Osteocyte (in vitro differentiated cells): Measurements from ENCODE around the gene BICD1. TPM values are rescaled to one million over a fixed set of nuclear protein-coding genes. Genes with fewer than 3 reads are reported as not detected.

ENCODE experiments used
- DNase-seq: peaks from one replicate; pipeline ENCODE4 v3.0.0; 2021; ENCODE audit warnings: mixed read lengths; ENCODE audit not compliant: unreplicated experiment; ENCODE audit errors: extremely low spot score
- H3K27ac Mint-ChIP-seq: one replicate; pipeline ENCODE4 v1.8.0; 2021; ENCODE audit warnings: mild to moderate bottlenecking, mixed read lengths; ENCODE audit not compliant: unreplicated experiment
- H3K27me3 Mint-ChIP-seq: one replicate; pipeline ENCODE4 v1.8.0; 2021; ENCODE audit warnings: mixed read lengths; ENCODE audit not compliant: unreplicated experiment
- H3K36me3 Mint-ChIP-seq: one replicate; pipeline ENCODE4 v1.8.0; 2021; ENCODE audit warnings: mixed read lengths; ENCODE audit not compliant: unreplicated experiment
- H3K4me1 Mint-ChIP-seq: one replicate; pipeline ENCODE4 v1.8.0; 2021; ENCODE audit warnings: mixed read lengths; ENCODE audit not compliant: unreplicated experiment
- H3K4me3 Mint-ChIP-seq: one replicate; pipeline ENCODE4 v1.8.0; 2021; ENCODE audit warnings: mild to moderate bottlenecking, moderate library complexity, mixed read lengths; ENCODE audit not compliant: unreplicated experiment
- H3K9me3 Mint-ChIP-seq: one replicate; pipeline ENCODE4 v1.8.0; 2021; ENCODE audit warnings: mixed read lengths; ENCODE audit not compliant: unreplicated experiment
- CTCF ChIP-seq: fragments of 200-600 bp; sonication (generic); IDR thresholded peaks from 2 replicates; pipeline ENCODE4 v1.5.0; 2021; ENCODE audit warnings: antibody characterized with exemption, mild to moderate bottlenecking, moderate library complexity
- total RNA-seq: library from RNA; stranded (reverse); gene quantifications from 2 replicates; pipeline ENCODE4 v1.2.1, GENCODE V29; 2021

Gene BICD1
- total RNA-seq, 1 donor from 2014 or later, result 47.6 TPM

- Mint-ChIP-seq H3K36me3 (no peaks in the 10 kb centered on the region), H3K9me3 (no peaks in the 10 kb centered on the region), H3K27ac (no peak overlapping the region), H3K27me3 (peaks cover 2% of the 10 kb centered on the region), H3K4me1 (peaks cover 4% of the 10 kb centered on the region), H3K4me3 (no peak overlapping the region)
- peak; percentile 75 for DNase-seq
- no peak for TF ChIP-seq CTCF
Measured at GRCh38 chr12:32419520-32419960, 312.9 kb downstream of the BICD1 start.

GRCh38 chr12:32420356-32420755, 313.7 kb downstream of the BICD1 start:
- Mint-ChIP-seq H3K27ac (no peak overlapping the region), H3K27me3 (no peaks in the 10 kb centered on the region), H3K4me1 (peaks cover 4% of the 10 kb centered on the region), H3K36me3 (peaks cover 1% of the 10 kb centered on the region), H3K4me3 (no peak overlapping the region), H3K9me3 (peaks cover 2% of the 10 kb centered on the region)
- no peak for TF ChIP-seq CTCF
- DNase-seq, result no peak

DNA sequence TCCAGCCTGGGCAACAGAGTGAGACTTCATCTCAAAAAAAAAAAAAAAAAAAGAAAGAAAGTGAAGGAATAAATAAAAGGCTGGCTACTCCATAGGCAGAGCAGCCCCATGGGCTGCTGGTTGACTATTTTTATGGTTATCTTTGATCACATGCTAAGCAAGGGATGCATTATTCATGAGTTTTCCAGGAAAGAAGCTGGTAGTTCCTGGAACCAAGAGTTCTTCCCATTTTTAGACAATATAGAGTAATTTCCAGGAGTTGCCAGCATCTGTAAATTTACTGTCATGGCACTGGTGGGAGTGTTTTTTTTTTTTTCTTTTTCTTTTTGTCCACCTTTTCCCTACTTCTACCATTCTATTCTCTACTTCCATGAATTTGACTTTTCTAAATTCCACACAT, 316.9 kb downstream of the BICD1 start:
- Mint-ChIP-seq H3K27me3 (peaks cover 2% of the 10 kb centered on the region), H3K36me3 (peaks cover 14% of the 10 kb centered on the region), H3K4me1 (peaks cover 4% of the 10 kb centered on the region), H3K27ac (no peak overlapping the region), H3K9me3 (peaks cover 24% of the 10 kb centered on the region), H3K4me3 (no peak overlapping the region)
- no peak for TF ChIP-seq CTCF
- no peak for DNase-seq

- Mint-ChIP-seq H3K4me3 (no peak overlapping the region), H3K4me1 (peaks cover 5% of the 10 kb centered on the region), H3K9me3 (peaks cover 23% of the 10 kb centered on the region), H3K36me3 (peaks cover 12% of the 10 kb centered on the region), H3K27ac (no peak overlapping the region), H3K27me3 (peaks cover 11% of the 10 kb centered on the region)
- no peak for DNase-seq
- TF ChIP-seq CTCF, result no peak
Measured at GRCh38 chr12:32431025-32431424, 324.4 kb downstream of the BICD1 start.

Other genes starting within 250 kb of the BICD1 start
- 19.9 and 22.6 TPM in 2 replicates for gene RESF1, start 147.4 kb upstream of the BICD1 start, total RNA-seq